Measurements from ENCODE around the gene C1QA. TPM values are rescaled to one million over a fixed set of nuclear protein-coding genes. Genes with fewer than 3 reads are reported as not detected.
"Not testable (repeated sequence)": the region's sequence is repeated elsewhere in the genome, so short reads cannot be mapped to it uniquely, and the experiment has no call there.

C1QA gene
- total RNA-seq, 2 experiments from 2014 or later = 0.61 to 0.88 TPM

GRCh38 chr1:22658385-22659163 lies 22.1 kb downstream of the C1QA start:
- no peak overlapping the region for H3K27ac Mint-ChIP-seq
- H3K27me3 Mint-ChIP-seq = peaks cover 5% of the 10 kb centered on the region
- H3K4me3 Mint-ChIP-seq = no peak overlapping the region
- DNase-seq (no peak), ATAC-seq (ENCODE audit: low read depth) (no peak)
- POLR2A ChIA-PET = no interaction called here
- no peaks in the 10 kb centered on the region for H3K4me1 Mint-ChIP-seq
- no peaks in the 10 kb centered on the region for H3K36me3 Mint-ChIP-seq
- no peaks in the 10 kb centered on the region for H3K9me3 Mint-ChIP-seq

- Mint-ChIP-seq H3K9me3 (no peaks in the 10 kb centered on the region), H3K27ac (no peak overlapping the region), H3K4me3 (no peak overlapping the region), H3K36me3 (no peaks in the 10 kb centered on the region), H3K27me3 (peaks cover 2% of the 10 kb centered on the region), H3K4me1 (no peaks in the 10 kb centered on the region)
- DNase-seq = no peak
- ATAC-seq (ENCODE audit: low read depth) = no peak
- POLR2A ChIA-PET = no interaction called here
Observed at GRCh38 chr1:22660716-22661241, 24.4 kb downstream of the C1QA start.

- no peak for DNase-seq
Observed at GRCh38 chr1:22661880-22662279, 25.5 kb downstream of the C1QA start.

GRCh38 chr1:22662318-22662717 lies 25.9 kb downstream of the C1QA start:
- Mint-ChIP-seq H3K4me1 (no peaks in the 10 kb centered on the region), H3K4me3 (no peak overlapping the region), H3K9me3 (no peaks in the 10 kb centered on the region), H3K27ac (no peak overlapping the region), H3K27me3 (peaks cover 2% of the 10 kb centered on the region), H3K36me3 (no peaks in the 10 kb centered on the region)
- POLR2A ChIA-PET = no interaction called here
- no peak for ATAC-seq (ENCODE audit: low read depth)
- no peak for DNase-seq

More at GRCh38 chr1:22661880-22662279, 25.5 kb downstream of the C1QA start:
- Mint-ChIP-seq H3K36me3 (no peaks in the 10 kb centered on the region), H3K27me3 (peaks cover 2% of the 10 kb centered on the region), H3K4me1 (no peaks in the 10 kb centered on the region), H3K27ac (no peak overlapping the region), H3K4me3 (no peak overlapping the region), H3K9me3 (no peaks in the 10 kb centered on the region)
- no peak for ATAC-seq (ENCODE audit: low read depth)
- POLR2A ChIA-PET = no interaction called here

- peaks cover 2% of the 10 kb centered on the region for H3K27me3 Mint-ChIP-seq
- no peak for ATAC-seq (ENCODE audit: low read depth)
- no peak for DNase-seq
- no peak overlapping the region for H3K27ac Mint-ChIP-seq
- no peak overlapping the region for H3K4me3 Mint-ChIP-seq
- POLR2A ChIA-PET = no interaction called here
- H3K9me3 Mint-ChIP-seq = no peaks in the 10 kb centered on the region
- H3K4me1 Mint-ChIP-seq = no peaks in the 10 kb centered on the region
- no peaks in the 10 kb centered on the region for H3K36me3 Mint-ChIP-seq
Observed at GRCh38 chr1:22662986-22663408, 26.6 kb downstream of the C1QA start.

- H3K4me1 Mint-ChIP-seq = no peaks in the 10 kb centered on the region
- ATAC-seq (ENCODE audit: low read depth) (no peak), DNase-seq (no peak)
- no peaks in the 10 kb centered on the region for H3K36me3 Mint-ChIP-seq
- POLR2A ChIA-PET = no interaction called here
- no peak overlapping the region for H3K27ac Mint-ChIP-seq
- H3K4me3 Mint-ChIP-seq = no peak overlapping the region
- H3K27me3 Mint-ChIP-seq = peaks cover 5% of the 10 kb centered on the region
- H3K9me3 Mint-ChIP-seq = no peaks in the 10 kb centered on the region
Observed at GRCh38 chr1:22665752-22666151, 29.3 kb downstream of the C1QA start.

GRCh38 chr1:22666412-22666811 lies 30.0 kb downstream of the C1QA start:
- POLR2A ChIA-PET = no interaction called here

GRCh38 chr1:22668840-22669239 lies 32.4 kb downstream of the C1QA start:
- H3K36me3 Mint-ChIP-seq; H3K4me1 Mint-ChIP-seq; H3K4me3 Mint-ChIP-seq; H3K27ac Mint-ChIP-seq; DNase-seq; POLR2A ChIA-PET; H3K9me3 Mint-ChIP-seq; ATAC-seq (ENCODE audit: low read depth): not testable (repeated sequence)
- H3K27me3 Mint-ChIP-seq = peaks cover 17% of the 10 kb centered on the region

More at GRCh38 chr1:22666412-22666811, 30.0 kb downstream of the C1QA start:
- DNase-seq (no peak), ATAC-seq (ENCODE audit: low read depth) (no peak)
- H3K36me3 Mint-ChIP-seq = no peaks in the 10 kb centered on the region
- H3K4me3 Mint-ChIP-seq = no peak overlapping the region
- no peak overlapping the region for H3K27ac Mint-ChIP-seq
- peaks cover 5% of the 10 kb centered on the region for H3K27me3 Mint-ChIP-seq
- H3K4me1 Mint-ChIP-seq = no peaks in the 10 kb centered on the region
- H3K9me3 Mint-ChIP-seq = no peaks in the 10 kb centered on the region

- peaks cover 22% of the 10 kb centered on the region for H3K27me3 Mint-ChIP-seq
- no peak overlapping the region for H3K27ac Mint-ChIP-seq
- no peaks in the 10 kb centered on the region for H3K4me1 Mint-ChIP-seq
- H3K36me3 Mint-ChIP-seq = no peaks in the 10 kb centered on the region
- POLR2A ChIA-PET = no interaction called here
- H3K9me3 Mint-ChIP-seq = no peaks in the 10 kb centered on the region
- DNase-seq (no peak), ATAC-seq (ENCODE audit: low read depth) (no peak)
- no peak overlapping the region for H3K4me3 Mint-ChIP-seq
Observed at GRCh38 chr1:22670352-22670975, 34.0 kb downstream of the C1QA start.

GRCh38 chr1:22671999-22672398 lies 35.6 kb downstream of the C1QA start:
- ATAC-seq (ENCODE audit: low read depth) (no peak), DNase-seq (no peak)
- H3K27me3 Mint-ChIP-seq = peaks cover 22% of the 10 kb centered on the region
- no peaks in the 10 kb centered on the region for H3K36me3 Mint-ChIP-seq
- no peaks in the 10 kb centered on the region for H3K9me3 Mint-ChIP-seq
- no peak overlapping the region for H3K4me3 Mint-ChIP-seq
- no peaks in the 10 kb centered on the region for H3K4me1 Mint-ChIP-seq
- no peak overlapping the region for H3K27ac Mint-ChIP-seq
- POLR2A ChIA-PET = no interaction called here

- POLR2A ChIA-PET = no interaction called here
- ATAC-seq (ENCODE audit: low read depth) = no peak
- no peaks in the 10 kb centered on the region for H3K9me3 Mint-ChIP-seq
- H3K27me3 Mint-ChIP-seq = peaks cover 19% of the 10 kb centered on the region
- no peaks in the 10 kb centered on the region for H3K36me3 Mint-ChIP-seq
- no peak overlapping the region for H3K4me3 Mint-ChIP-seq
- H3K27ac Mint-ChIP-seq = no peak overlapping the region
- no peak for DNase-seq
- H3K4me1 Mint-ChIP-seq = no peaks in the 10 kb centered on the region
Observed at GRCh38 chr1:22673486-22674409, 37.3 kb downstream of the C1QA start.

GRCh38 chr1:22674410-22674749 lies 38.0 kb downstream of the C1QA start:
- Mint-ChIP-seq H3K27me3 (peaks cover 17% of the 10 kb centered on the region), H3K27ac (no peak overlapping the region), H3K4me3 (no peak overlapping the region), H3K9me3 (no peaks in the 10 kb centered on the region), H3K4me1 (no peaks in the 10 kb centered on the region), H3K36me3 (no peaks in the 10 kb centered on the region)
- POLR2A ChIA-PET = no interaction called here
- DNase-seq = no peak
- ATAC-seq (ENCODE audit: low read depth) = no peak

GRCh38 chr1:22676151-22676550 lies 39.7 kb downstream of the C1QA start:
- H3K9me3 Mint-ChIP-seq; H3K27ac Mint-ChIP-seq; H3K4me3 Mint-ChIP-seq; H3K4me1 Mint-ChIP-seq; H3K36me3 Mint-ChIP-seq; ATAC-seq (ENCODE audit: low read depth); DNase-seq; POLR2A ChIA-PET: not testable (repeated sequence)
- H3K27me3 Mint-ChIP-seq = peaks cover 17% of the 10 kb centered on the region
